Activated B cell treated with CpG ODN at 0.5 μM for 24 hours (primary cell): ENCODE data around the gene APCDD1. TPM values are rescaled to one million over a fixed set of nuclear protein-coding genes. Genes with fewer than 3 reads are reported as not detected.

ENCODE experiments used
- ATAC-seq: fragments of 200-7000 bp; cut with Tn5 transposase; one replicate; pipeline ENCODE4 v1.10.0; 2021; ENCODE audit warnings: low read depth, mild to moderate bottlenecking, moderate library complexity
- CTCF ChIA-PET: fragments of 350-600 bp; sonication (Branson Sonifier 250); formaldehyde crosslinking; loops from one replicate; lab custom pipeline; 2021; ENCODE audit warnings: antibody characterized with exemption; lab: Charles Lee
- POLR2A ChIA-PET: fragments of 350-600 bp; sonication (Branson Sonifier 250); formaldehyde crosslinking; loops from one replicate; lab custom pipeline; 2021; ENCODE audit warnings: antibody characterized with exemption; lab: Charles Lee
- DNase-seq: peaks from one replicate; pipeline ENCODE4 v3.0.0; 2022
- H3K27ac Mint-ChIP-seq: one replicate; pipeline ENCODE4 v1.8.0; 2020; ENCODE audit warnings: mixed read lengths
- H3K27me3 Mint-ChIP-seq: one replicate; pipeline ENCODE4 v1.8.0; 2021; ENCODE audit warnings: mixed read lengths
- H3K36me3 Mint-ChIP-seq: one replicate; pipeline ENCODE4 v1.8.0; 2021; ENCODE audit warnings: low read depth, mixed read lengths
- H3K4me1 Mint-ChIP-seq: one replicate; pipeline ENCODE4 v1.8.0; 2021; ENCODE audit warnings: mixed read lengths
- H3K4me3 Mint-ChIP-seq: one replicate; pipeline ENCODE4 v1.8.0; 2020; ENCODE audit warnings: mild to moderate bottlenecking, mixed read lengths
- H3K9me3 Mint-ChIP-seq: one replicate; pipeline ENCODE4 v1.8.0; 2020; ENCODE audit warnings: mixed read lengths
- CTCF ChIP-seq: fragments of 200-600 bp; IDR thresholded peaks from one replicate; pipeline ENCODE4 v1.8.0; 2022; ENCODE audit warnings: antibody characterized with exemption, mild to moderate bottlenecking
- intact Hi-C: fragments of 100-400 bp; cut with micrococcal nuclease; formaldehyde crosslinking; loops from one replicate; pipeline ENCODE4 v1.15.1; 2024
- total RNA-seq: library from RNA; stranded (reverse); gene quantifications from 2 replicates; pipeline ENCODE4 v1.2.3, GENCODE V29; 2022

The APCDD1 gene
- total RNA-seq, 1 donor from 2014 or later: 0.38 TPM

- ATAC-seq: no peak
- Mint-ChIP-seq H3K27me3 (peaks cover 13% of the 10 kb centered on the region), H3K4me1 (no peaks in the 10 kb centered on the region), H3K36me3 (no peaks in the 10 kb centered on the region), H3K27ac (no peak overlapping the region), H3K4me3 (no peak overlapping the region), H3K9me3 (no peaks in the 10 kb centered on the region)
- ChIA-PET CTCF (no interaction called here), POLR2A (no interaction called here)
- no peak for DNase-seq
- TF ChIP-seq CTCF: no peak
- intact Hi-C loops: no loop called here
Observed at GRCh38 chr18:10420561-10421352, 33.7 kb upstream of the APCDD1 start.

- no peaks in the 10 kb centered on the region for H3K9me3 Mint-ChIP-seq
- no peak for TF ChIP-seq CTCF
- no peak overlapping the region for H3K4me3 Mint-ChIP-seq
- POLR2A ChIA-PET: no interaction called here
- H3K4me1 Mint-ChIP-seq: no peaks in the 10 kb centered on the region
- H3K36me3 Mint-ChIP-seq: no peaks in the 10 kb centered on the region
- CTCF ChIA-PET: no interaction called here
- ATAC-seq (no peak), DNase-seq (no peak)
- intact Hi-C loops: no loop called here
- H3K27me3 Mint-ChIP-seq: peaks cover 17% of the 10 kb centered on the region
- no peak overlapping the region for H3K27ac Mint-ChIP-seq
Observed at GRCh38 chr18:10421859-10422258, 32.6 kb upstream of the APCDD1 start.

GRCh38 chr18:10422731-10423130 is 31.7 kb upstream of the APCDD1 start:
- intact Hi-C loops: no loop called here
- CTCF ChIA-PET: no interaction called here
- H3K27ac Mint-ChIP-seq: no peak overlapping the region

GRCh38 chr18:10424585-10425307 is 29.7 kb upstream of the APCDD1 start:
- TF ChIP-seq CTCF: no peak
- Mint-ChIP-seq H3K4me1 (no peaks in the 10 kb centered on the region), H3K27me3 (peaks cover 17% of the 10 kb centered on the region), H3K9me3 (no peaks in the 10 kb centered on the region), H3K36me3 (no peaks in the 10 kb centered on the region), H3K4me3 (no peak overlapping the region), H3K27ac (no peak overlapping the region)
- intact Hi-C loops: no loop called here
- DNase-seq (no peak), ATAC-seq (no peak)
- POLR2A ChIA-PET: no interaction called here
- CTCF ChIA-PET: no interaction called here

More at GRCh38 chr18:10422731-10423130, 31.7 kb upstream of the APCDD1 start:
- TF ChIP-seq CTCF: no peak
- Mint-ChIP-seq H3K4me3 (no peak overlapping the region), H3K9me3 (no peaks in the 10 kb centered on the region), H3K36me3 (no peaks in the 10 kb centered on the region), H3K27me3 (peaks cover 17% of the 10 kb centered on the region), H3K4me1 (no peaks in the 10 kb centered on the region)
- DNase-seq: no peak
- POLR2A ChIA-PET: no interaction called here
- no peak for ATAC-seq

- H3K4me1 Mint-ChIP-seq: no peaks in the 10 kb centered on the region
- no peak overlapping the region for H3K27ac Mint-ChIP-seq
- no peaks in the 10 kb centered on the region for H3K36me3 Mint-ChIP-seq
- intact Hi-C loops: no loop called here
- TF ChIP-seq CTCF: no peak
- H3K9me3 Mint-ChIP-seq: no peaks in the 10 kb centered on the region
- ChIA-PET CTCF (no interaction called here), POLR2A (no interaction called here)
- no peak for ATAC-seq
- DNase-seq: no peak
- peaks cover 5% of the 10 kb centered on the region for H3K27me3 Mint-ChIP-seq
- H3K4me3 Mint-ChIP-seq: no peak overlapping the region
Observed at GRCh38 chr18:10430677-10431076, 23.8 kb upstream of the APCDD1 start.
